Stimulated activated CD4-positive, alpha-beta T cell treated with anti-CD3 and anti-CD28 coated beads, Interleukin-2, amount 100 ng/mL, for 48 hours (primary cell): ENCODE data around the gene USP12.

Experiments used
- DNase-seq, 2 donors: peaks; one replicate each; pipeline ENCODE4 v3.0.0-alpha.2; 2020

Gene USP12

DNA sequence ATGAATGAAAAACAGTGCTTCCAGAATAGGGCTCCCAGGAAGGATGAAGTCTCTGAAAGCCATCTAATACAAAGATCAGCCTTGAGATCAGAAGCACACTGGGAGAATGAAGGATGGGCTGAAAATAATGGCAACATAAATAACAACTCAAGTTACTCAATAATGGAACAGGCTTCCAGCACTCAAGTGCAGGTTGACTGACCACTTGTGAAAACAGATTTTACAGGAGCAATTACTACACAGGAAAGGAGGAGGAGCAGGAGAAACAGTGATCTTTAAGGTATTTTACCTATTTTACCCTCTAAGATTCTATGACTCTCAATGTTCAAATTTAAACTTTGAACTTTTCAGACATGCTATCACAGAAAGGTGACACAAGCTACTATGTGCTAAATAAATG, 106.0 kb downstream of the USP12 start:
- DNase-seq, result no peak

DNA sequence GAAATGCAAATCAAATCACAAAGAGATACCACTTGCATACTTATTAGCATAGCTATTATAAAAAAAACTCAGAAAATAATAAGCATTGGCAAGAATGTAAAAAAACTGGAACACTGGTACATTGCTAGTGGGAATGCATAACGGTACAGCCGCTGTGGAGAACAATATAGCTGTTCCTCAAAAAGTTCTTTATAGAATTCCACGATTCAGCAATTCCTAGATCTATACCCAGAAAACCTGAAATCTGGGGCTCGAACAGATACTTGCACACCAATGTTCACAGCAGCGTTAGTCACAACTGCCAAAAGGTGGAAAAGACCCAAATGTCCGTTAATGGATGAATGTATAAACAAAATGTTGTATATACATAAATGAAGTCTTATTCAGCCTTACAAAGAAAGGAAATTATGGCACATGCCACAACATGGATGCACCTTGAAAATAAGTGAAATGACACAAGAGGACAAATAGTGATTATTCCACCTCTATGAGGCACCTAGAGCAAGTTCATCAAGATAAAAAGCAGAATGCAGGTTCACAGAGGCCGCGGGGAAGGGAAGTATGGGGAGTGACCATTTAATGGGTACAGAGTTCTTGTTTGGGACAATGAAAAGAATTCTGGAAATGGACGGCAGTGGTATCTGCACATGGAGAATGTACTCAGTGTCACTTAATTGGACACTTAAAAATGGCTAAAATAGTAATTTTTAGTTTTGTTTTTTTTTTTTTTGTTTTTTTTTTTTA, 107.2 kb downstream of the USP12 start:
- DNase-seq, result no peak

DNA sequence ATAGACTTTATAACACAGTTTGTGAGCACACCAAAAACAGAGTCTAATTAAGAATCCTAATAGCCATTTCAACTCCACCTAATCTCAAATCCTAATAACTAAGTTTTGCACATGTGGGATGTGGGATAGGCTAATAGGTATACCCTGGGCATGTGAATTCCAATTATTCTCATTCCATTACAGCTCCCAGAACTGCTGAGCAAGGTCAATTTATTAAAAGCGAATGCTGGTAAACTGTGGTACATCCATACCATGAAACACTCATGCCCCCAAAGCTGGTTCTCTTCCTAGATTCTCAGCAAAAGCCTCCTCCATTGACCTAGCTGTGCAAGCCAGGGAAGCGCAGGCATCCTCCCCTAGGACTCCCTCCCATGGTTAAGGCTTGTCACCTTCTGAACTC, 113.8 kb downstream of the USP12 start:
- DNase-seq, result no peak

DNA sequence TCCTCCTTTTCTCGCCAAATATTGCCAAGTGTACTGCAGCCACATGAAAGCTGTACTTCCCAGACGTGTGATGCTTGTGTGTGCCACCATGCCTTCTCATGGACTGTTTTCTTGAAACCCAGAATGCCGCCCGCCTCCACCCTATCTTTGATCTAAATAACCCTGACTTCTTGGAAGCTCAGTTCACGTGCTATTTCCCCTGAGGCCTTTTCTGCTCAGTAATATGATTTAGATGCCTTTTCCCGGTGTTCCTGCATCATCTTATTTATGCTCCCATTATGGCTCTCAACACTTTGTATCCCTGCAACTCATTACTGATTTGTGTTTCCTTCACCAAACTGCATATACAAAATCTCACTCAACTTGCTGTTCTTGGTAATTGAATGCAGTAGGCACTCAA, 116.1 kb downstream of the USP12 start:
- DNase-seq, result no peak

DNA sequence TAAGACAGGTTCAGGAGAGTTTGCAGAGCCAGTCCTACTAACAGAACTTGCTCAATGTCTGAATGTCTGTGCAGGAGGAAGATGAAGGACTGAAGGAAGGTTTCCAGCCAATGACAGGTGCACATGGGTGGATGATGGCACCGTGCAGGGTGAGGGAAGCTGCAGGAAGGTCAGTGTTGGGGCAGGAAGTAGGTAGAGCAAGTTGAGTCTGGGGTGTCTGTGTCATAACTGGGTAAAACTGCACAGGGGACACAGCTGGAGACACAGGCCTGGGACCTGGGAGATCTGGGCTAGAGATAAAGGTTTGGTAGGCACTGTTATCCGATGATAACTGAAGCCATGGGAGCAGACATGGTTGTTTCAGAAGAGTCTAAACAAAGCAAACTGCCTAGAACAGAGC, 116.9 kb downstream of the USP12 start:
- DNase-seq, result no peak

DNA sequence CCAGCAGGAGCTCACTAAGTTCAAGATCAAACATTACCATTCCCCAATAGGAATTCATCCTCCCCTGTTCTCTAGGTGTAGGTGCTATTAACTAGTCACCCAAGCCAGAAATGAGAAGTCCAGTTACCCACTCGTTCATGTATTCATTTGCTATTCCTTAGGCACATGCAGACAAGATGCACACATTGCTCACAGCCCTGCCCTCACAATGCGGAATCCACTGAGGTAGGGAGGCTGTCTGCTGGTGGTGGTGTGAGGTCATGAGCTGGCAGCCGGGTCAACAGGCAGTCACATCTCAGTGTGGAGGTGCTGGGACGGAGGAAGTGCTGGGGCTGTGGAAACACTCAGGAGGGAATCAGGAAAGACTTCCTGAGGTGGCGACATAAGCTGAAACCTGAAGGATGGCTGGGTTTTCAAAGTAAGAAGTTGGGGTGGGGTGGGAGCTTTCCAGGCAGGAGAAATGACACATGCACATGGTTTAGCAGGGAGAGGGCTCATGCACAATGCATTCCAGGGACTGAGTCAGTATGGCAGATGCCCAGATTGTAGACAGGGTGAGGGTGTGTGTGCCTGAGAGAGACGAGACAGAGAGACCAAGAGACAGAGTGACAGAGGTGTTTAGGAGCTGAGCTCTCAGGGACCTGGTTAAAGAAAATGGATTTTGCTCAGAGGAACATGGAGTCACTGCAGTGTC, 117.6 kb downstream of the USP12 start:
- no peak for DNase-seq

DNA sequence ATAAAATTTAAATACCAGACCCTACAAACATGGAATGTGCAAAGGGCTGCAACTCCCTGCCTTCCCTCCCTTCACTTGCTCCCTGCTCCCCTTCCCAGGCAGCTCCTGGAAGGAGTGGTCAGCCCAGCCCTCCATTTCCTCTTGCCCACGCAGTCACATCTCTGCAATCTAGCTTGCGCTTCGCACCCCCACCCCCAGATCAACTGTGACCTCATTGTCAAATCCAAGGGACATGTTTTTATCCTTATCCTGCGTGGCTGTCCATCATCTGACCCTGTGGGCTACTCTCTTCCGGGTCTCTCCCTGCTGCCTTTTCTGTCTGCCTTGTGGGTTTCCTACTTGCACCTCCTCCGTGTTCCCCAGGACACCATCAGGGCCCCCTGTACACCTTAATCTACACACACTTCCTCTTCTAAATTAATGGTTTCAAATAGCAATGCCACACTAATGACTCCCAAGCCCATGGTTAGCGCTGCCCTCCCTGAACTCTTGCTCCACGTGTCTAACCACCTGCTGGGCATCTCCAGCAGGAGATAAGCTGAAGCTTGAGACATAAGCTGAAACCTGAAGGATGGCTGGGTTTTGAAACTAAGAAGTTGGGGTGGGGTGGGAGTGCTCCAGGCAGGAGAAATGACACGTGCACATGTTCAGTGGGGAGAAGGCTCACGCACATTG, 118.3 kb downstream of the USP12 start:
- DNase-seq, result no peak

DNA sequence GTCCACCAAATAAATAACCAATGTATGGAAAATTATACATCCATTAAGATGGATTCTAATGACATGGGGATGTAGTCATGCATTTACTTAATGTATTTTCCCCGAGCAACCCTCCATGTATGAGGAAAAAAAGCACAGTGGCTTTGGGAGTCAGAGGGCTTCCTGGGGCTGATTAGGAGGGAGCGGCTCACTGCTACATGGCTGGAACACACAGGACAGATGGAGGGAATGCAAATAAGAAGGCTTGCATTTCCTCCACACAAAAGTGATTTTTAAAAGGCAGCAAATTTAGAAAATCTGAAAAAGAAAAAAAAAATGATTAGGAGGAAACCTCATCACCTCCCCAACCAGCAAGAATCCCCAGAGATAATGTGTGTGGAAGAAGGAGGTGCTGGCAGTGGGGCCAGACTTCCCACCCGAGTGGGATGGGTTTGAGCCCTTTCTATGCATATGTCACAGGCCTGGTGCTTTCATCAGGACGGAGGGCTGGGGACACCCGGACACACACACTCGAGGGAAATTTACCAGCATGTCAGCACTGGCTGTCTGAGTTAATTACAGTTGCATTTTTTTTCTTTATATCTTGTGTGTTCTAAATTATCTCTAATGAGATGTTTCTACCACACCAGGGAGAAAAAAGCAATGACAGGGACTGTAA, 118.9 kb downstream of the USP12 start:
- no peak for DNase-seq

DNA sequence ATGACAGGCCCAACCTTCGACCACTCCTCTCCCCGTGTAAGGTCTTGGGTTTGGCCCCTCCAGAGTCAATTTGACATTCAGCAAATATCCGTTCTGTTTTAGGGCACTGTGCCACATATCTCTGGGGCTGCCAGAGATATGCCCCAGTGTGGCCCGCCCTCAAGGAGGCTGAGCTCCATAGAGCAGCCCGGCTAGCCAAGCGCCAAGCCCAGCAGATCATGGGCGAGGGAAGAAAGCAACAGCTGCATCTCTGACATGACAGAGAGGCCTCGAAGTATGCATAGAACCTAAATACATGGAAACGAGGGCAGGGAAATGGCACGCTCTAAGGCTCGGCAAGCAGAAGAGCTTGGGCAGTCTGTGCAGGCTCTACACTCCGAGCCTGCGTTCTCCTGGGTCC, 124.5 kb downstream of the USP12 start:
- no peak for DNase-seq

DNA sequence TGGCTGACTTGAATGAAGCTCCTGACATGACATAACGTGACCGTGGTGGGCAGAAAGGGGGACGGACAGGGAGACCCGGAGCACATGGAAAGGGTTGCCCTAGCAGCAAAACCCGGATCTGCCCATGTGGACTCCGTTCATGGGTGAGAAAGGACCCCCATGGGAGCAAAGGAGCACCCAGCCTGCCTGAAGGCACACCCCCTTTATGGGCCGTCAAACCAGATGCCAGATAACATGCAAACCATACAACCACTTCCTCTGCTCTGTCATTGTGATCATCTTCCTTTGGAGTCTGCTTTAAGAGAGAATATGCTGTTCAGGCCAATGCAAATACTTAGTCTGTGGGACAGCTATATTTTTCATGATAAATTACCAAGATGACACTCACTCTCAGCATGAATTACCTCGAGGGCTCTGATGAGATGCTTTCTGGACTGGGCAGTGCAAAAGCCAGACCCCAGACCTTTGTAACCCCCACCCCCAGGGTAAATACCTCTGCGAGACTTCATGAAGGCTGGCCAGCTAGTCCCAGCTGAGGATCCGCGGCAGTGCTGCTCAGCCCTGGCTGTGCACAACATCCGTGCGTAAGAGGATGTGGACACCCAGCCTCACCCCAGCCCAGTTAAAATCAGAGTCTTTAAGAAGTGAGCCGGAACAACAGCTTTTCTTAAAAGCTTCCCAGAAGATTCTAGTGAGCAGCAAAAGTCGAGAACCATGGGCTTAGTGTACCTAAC, 126.6 kb downstream of the USP12 start:
- DNase-seq, result no peak

DNA sequence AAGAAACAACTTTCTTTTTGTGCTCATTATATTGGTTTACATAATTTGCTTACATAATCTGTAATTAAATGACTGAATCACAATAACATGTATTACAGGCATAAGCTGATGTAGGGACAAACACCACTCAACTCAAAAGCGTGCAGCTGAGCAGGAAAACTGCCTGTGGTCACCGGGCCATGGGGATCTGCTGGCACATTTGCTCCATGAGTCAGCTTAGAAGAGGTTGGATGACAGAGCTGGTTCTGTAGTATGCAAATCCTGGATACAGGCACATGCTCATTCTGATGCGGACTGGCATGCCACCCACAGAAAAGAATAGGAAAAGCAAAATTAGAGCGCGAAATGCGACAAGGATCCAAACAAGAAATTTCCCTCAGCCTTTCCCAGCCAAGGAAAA, 128.6 kb downstream of the USP12 start:
- DNase-seq, result no peak

DNA sequence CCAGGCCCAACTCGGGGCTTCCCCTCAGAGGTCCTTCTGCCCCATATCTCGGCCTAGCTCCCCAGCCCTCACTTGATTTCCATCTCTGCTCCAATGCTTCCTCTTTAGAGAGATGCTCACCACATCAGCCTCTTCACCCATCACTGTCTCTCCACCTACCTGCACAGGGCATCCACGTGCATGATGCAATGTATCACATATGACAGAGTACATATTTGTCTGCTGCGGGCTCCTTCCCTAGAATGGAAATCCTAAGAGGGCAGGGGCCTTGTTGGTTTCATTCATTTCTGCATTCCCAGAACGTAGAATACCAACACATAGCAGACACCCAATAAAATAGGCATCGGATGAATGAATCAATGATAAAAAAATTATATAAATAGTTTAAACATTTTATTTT, 130.3 kb downstream of the USP12 start:
- DNase-seq, result no peak

DNA sequence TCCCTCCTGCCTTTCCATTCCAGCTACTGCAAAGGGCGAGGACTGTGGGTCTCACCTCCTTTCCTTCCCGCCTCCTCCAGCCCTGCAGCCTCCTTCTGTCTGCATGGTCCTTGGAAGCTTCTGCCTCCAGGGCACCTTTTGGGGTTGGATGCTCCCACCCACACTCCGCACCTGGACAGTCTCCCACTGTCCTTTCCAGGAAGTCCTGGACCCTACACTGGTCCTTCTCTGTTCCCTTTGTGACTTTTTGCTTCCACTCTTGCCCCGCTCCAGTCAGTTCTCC, 130.8 kb downstream of the USP12 start:
- no peak for DNase-seq

DNA sequence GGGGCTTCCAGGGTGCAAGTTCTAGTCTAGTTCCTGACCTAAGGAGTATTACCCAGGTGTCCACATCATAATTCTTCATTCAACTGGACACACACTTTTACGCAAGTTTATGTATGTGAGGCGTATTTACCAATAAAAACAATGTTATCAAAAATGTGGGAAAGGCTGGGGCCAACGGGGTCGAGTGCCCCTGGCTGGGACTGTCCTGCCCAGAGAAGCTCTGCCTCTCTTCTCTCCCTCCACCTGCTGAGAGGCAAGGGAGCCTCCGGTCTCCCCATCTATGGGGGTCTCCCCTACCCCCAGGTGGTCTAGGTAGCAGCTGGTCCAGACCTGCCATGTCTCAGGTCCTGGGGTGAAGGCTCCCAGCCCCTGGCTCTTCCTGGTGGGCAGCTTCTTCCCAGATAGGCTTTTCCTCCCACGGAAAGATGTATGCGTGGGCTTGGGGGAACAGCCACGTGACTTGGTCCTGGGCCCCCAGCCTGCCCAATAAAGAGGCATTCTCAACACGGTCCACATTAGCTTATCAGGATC, 132.4 kb downstream of the USP12 start:
- no peak for DNase-seq

DNA sequence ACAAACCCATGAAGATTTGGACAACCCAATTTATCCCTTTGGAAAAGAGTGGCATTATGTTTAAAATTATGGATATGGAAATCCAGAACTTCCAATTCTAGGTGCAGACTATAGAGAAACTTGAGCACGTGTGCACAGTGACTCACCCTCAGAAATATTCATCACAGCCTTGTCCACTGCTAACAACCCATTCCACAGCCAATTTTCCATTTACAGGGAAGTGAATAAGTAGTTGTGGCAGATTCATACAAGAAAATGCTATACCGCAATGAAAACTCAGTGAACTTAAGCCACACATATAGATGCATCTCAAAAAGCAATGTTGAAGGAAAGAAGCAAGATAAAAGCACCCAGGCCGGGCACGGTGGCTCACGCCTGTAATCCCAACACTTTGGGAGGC, 133.3 kb downstream of the USP12 start:
- no peak for DNase-seq

DNA sequence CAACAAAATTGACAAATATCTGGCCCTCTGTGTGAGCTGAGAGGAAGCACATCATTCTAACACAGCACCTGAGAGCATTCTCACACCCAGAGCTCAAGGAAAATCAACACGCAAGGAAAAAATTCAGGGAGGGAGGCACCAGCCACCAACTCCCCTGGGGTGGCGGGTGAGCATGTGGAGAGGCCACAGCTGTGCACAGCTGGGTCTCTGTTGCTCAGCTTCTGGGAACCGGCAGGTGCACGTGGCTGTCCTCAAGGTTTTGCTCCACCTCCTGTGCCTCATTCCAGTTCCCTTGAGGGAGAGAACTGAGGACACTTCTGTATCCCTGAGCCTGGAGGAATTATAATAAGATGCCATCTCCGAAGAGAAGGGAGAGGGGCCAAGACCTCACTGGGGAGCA, 134.0 kb downstream of the USP12 start:
- no peak for DNase-seq

DNA sequence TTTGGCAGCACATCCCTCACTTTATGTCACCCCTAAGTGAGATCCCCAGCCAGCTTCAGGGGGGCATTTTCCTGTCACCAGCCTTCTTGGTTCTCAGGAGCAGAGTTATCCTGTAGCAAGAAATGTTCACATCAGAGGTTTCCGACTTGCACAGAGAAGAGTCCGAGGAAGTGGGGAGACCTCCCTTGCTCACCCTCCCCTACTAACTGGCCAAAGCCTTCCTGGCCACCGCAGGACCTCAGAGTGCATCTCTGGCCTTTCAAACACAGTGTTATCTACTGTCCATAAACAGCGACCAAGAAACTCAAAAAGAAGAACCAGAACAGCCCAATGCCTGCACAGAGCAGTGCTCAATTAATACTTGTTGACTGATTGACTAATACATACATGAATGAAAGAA, 134.4 kb downstream of the USP12 start:
- no peak for DNase-seq

DNA sequence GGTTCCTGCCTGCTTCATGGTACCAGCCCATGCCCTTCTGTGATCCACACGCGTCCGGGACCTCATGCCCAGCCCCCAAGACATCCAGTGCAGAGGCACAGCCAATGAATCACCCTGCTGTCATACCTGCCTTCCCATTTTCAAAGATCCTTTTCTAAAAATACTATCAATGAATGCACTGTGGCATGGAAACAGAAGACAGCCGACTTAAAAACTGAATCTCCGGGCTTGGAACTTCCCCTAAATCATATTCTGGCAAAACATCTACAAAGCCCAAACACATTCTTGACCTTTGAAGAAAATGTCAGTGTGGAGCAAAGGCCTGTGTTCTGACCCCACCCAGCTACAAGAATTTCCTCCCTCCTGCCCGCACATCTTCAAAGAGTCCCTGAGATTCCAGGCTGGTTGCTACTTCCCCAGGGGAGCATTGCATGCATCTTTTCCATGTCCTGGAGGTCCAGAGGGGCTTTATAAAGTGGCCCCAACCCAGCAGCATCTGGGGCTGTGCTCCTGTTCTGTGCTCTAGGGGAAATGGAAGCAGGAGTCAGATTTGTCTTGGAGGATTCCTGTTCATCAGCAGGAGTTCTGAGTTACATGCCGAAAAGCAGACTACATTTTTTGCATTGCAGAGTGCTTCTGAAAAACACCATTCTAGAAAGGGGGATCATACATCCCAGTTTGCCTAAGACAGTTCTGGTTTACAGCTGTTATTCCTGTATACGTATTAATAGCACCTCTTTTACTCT, 135.2 kb downstream of the USP12 start:
- DNase-seq, result no peak

DNA sequence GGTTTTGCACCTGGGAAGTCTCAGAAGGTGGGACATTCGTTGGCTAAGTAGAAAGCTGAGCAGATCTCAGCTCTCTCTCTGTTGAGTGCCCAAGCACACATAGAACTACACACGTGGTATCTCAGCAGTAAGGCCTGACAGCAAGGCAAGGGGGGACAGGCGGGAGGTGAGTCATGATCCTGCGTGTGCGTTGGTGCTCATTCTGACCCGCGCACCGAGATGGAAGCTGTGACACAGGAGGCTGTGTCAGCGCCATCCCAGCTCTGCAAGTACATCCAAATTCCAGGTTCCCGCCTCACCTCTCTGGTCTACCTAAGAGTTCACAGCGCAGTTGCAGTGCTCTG, 135.7 kb downstream of the USP12 start:
- no peak for DNase-seq

DNA sequence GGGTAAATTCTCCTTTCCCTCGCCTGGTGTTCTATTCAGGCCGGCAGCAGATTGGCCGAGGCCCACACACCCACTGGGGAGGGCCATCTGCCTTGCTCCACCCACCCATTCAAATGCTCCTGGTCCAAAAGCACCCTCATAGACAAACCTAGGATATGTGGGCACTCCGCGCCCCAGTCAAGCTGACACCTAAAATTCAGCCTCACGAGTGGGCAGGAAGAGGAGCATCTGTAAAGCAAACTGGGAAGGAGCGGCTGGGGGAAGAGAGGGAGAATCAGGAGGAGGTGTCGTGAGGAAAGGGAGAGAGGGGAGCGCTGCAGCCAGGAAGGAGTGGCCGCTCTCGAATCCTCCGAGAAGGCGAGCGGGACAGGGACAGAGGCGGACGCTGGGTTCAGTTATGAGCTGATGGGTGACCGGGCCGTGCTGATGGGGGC, 136.9 kb downstream of the USP12 start:
- no peak for DNase-seq

DNA sequence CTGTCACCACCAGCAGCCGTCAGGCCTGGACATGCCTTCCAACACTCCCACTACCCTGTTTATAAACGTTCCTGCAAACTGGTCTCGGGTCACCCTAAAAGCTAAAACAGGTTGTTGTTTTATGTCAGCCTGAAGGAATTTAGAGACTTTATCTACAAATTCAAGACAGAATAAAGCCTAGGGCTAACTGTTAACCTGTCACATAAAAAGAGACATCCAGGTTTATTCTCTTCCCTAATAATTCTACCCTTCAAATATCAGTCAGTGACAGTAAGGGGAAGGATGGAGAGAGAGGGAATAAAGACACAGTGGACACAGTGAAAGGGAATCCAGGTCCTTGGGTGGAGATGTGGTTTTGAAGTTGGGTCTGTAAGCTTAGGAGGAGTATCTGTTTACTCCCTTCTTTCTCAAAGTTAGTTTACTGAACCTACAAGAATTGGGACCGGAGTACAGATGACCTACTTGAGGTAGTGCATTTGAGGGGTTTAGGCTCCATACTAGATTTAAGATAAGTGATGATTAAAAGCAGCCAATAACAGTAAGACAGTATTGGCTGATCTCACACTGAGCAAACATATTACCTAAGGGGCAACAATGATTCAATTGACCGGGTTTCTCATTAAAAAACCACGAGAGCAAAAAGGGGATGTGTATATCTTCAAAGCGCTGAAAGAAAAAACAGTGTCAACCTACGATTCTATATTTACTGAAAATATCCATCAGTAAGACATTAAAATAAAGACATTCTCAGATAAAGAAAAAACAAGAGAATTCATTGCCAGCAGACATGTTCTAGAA, 142.7 kb downstream of the USP12 start:
- DNase-seq, result no peak
